Astrocyte of the cerebellum (primary cell): ENCODE measurements around the gene C1orf167.

Source experiments
- DNase-seq: peaks from one replicate; pipeline ENCODE4 v3.0.0-alpha.2; 2011; ENCODE audit warnings: low read depth
- H3K4me3 ChIP-seq: 2 replicates; pipeline ENCODE4 v1.5.1; 2011; ENCODE audit warnings: mild to moderate bottlenecking, low read depth, low read length, moderate library complexity
- in situ Hi-C: cut with HindIII; loops from 2 replicates; pipeline ENCODE4 v1.10.0; 2017; ENCODE audit warnings: low sequenced_read_pairs
- TF ChIP-seq, protein P1 (sequence below): IDR thresholded peaks from 2 replicates; pipeline ENCODE4 v1.5.1; 2012; ENCODE audit warnings: low read length, low read depth, moderate library complexity, mild to moderate bottlenecking; ENCODE audit errors: missing control alignments

The C1orf167 gene

GRCh38 chr1:11749203-11749689 is 12.7 kb upstream of the C1orf167 start:
- in situ Hi-C loops, result no loop called here
- no peak overlapping the region for H3K4me3 ChIP-seq
- TF ChIP-seq, protein P1, sequence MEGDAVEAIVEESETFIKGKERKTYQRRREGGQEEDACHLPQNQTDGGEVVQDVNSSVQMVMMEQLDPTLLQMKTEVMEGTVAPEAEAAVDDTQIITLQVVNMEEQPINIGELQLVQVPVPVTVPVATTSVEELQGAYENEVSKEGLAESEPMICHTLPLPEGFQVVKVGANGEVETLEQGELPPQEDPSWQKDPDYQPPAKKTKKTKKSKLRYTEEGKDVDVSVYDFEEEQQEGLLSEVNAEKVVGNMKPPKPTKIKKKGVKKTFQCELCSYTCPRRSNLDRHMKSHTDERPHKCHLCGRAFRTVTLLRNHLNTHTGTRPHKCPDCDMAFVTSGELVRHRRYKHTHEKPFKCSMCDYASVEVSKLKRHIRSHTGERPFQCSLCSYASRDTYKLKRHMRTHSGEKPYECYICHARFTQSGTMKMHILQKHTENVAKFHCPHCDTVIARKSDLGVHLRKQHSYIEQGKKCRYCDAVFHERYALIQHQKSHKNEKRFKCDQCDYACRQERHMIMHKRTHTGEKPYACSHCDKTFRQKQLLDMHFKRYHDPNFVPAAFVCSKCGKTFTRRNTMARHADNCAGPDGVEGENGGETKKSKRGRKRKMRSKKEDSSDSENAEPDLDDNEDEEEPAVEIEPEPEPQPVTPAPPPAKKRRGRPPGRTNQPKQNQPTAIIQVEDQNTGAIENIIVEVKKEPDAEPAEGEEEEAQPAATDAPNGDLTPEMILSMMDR, result peak; percentile 48
- no peak for DNase-seq

GRCh38 chr1:11749996-11750395 is 12.0 kb upstream of the C1orf167 start:
- no peak overlapping the region for H3K4me3 ChIP-seq
- in situ Hi-C loops, result no loop called here
- TF ChIP-seq, protein P1, result no peak
- DNase-seq, result no peak

GRCh38 chr1:11751087-11751486 is 10.9 kb upstream of the C1orf167 start:
- in situ Hi-C loops, result no loop called here
- no peak for DNase-seq
- TF ChIP-seq, protein P1, result no peak
- no peak overlapping the region for H3K4me3 ChIP-seq

GRCh38 chr1:11752359-11753088 is 9.5 kb upstream of the C1orf167 start:
- TF ChIP-seq, protein P1, result no peak
- in situ Hi-C loops, result no loop called here
- H3K4me3 ChIP-seq, result no peak overlapping the region
- DNase-seq, result no peak

DNA sequence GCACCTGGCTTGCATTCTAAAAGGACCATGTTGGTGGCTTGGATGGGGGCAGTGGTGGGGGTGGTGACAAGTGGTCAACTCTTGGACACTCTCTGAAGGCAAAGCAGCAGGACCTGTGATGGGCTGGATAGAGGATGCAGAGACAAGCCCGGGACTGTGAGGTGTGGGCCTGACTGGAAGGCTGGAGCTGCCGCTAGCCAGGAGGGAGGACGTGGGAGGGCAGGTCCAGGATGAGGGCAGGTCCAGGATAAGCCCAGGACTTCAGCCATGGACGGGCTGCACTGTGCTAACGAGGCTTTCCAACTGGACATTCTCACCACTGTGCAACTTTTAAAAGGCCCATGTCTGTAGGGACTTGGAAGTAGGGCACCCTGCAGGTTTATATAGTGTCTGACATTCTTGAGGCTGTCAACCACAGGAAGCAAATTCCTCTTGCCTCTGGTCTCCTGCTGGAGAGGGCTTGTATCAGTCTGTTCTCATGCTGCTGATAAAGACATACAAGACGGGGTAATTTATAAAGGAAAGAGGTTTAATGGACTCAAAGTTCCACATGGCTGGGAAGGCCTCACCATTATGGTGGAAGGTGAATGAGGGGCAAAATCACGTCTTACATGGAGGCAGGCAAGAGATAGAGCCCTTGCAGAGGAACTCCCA is 8.3 kb upstream of the C1orf167 start:
- TF ChIP-seq, protein P1, result no peak
- in situ Hi-C loops, result no loop called here
- no peak overlapping the region for H3K4me3 ChIP-seq
- DNase-seq, result peak; percentile 58

- DNase-seq, result no peak
- H3K4me3 ChIP-seq, result no peak overlapping the region
- TF ChIP-seq, protein P1, result no peak
- in situ Hi-C loops, result no loop called here
Measured at GRCh38 chr1:11757047-11757446, 4.9 kb upstream of the C1orf167 start.
